GM12873 (cell line): ENCODE results near the gene DDX5.

Experiments used
- CTCF ChIP-seq: IDR thresholded peaks from 2 replicates; pipeline ENCODE4 v1.5.1; 2012; ENCODE audit warnings: low read depth, mild to moderate bottlenecking, moderate library complexity, low read length, control low read depth; ENCODE audit not compliant: insufficient read depth; ENCODE audit errors: missing control alignments

DDX5 gene

DNA sequence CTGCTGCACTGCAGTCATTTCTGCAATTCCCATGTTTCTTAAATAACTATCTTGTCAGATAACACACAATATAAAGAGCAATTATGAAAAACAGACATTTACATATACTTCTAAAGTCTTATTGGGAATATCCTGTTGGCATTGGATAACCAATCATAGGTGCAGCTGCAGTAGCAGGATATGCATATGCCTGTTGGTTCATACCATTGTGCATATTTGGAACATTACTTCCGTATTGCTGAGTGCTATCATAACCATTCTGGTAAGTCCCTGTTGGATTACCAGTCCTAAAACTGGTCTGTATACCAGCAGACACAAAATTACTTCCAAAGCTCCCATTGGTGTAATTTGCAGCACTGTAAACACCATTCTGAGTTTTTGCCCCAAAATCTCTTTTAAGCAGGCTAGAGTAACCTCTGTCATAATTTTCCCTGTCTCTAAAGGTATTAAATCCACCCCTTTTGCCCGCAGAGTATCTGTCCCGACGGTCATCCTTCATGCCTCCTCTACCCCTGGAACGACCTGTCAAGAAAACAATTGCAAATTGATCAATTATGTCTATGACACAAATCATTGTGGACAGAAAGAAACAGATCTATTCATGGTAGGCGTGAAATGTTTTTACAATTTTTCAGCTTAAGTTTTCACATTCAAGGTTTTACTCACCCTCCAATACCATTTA, 6.1 kb downstream of the DDX5 start:
- TF ChIP-seq CTCF = no peak

- TF ChIP-seq CTCF = no peak
Observed at GRCh38 chr17:64498308-64499203, 7.5 kb downstream of the DDX5 start.

- no peak for TF ChIP-seq CTCF
Observed at GRCh38 chr17:64497565-64498035, 8.5 kb downstream of the DDX5 start.

DNA sequence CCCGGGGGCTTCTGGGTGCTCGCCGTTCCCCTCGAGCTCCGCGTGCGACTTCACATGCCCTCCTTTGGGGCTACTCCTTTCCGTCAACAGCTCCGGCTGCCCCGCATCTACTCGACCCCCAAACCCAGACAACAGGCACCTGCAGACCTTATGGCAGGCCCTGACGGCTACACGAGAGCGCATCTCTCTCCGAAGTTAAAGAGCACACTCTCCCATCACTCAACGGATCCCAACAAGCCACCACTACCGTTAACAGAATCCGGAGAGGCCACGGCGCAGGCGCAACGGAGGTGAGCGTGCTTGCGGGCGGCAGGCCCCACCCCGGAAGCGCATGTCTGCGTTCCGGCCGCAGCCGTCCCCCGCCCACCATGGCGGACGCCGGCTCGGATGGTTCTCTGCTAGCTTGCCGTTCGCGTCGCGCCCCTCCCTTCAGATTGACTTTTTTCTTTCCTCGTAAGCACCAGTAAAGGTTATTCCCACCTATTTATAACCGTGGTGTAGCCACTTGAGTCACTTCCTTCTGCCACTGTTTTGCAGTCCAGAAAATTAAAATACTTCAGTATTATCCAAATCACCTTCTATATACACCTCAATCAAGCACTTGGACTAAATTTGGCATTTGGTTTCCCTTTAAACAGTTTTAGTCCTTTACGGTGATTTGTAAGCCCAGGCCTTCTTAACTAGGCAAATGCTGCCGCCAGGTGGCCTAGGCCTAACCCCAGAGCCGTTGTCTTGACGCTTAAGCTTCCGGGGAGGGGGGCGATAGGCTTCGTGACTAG, 9.1 kb downstream of the DDX5 start, which contains the start of gene POLG2:
POLG2 (minus strand) TSS at position 269 of the 779 bp plus-strand sequence; CDS start at position 183, 86 bp downstream.
- peak; percentile 67 for TF ChIP-seq CTCF

GRCh38 chr17:64496348-64496785, 9.7 kb downstream of the DDX5 start:
- no peak for TF ChIP-seq CTCF

GRCh38 chr17:64494121-64494520, 12.0 kb downstream of the DDX5 start:
- TF ChIP-seq CTCF = no peak
